ENCODE measurements around the gene FANCC.

The FANCC gene

DNA sequence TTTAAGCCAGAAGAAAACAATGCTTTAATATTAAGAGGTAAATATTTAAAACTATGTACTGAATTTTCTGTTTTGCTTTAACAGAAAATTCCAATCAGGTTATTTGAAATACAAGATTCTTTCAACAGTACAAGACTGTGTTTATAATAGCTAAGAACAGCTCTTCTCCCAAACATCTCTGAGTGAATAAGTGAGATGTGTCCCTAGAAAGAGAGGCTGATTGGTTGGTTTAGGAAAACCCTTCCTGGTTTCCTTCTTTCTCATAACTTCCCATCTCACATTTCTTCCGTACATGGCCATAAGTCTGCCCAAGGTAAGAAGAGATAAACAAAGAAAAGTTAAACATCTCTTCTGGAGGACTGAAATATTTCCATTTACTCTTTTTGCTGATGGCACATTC, 145.9 kb downstream of the FANCC start:
- DNase-seq: no peak
- H3K4me3 Mint-ChIP-seq: peak overlapping the region; percentile 31
- H3K36me3 Mint-ChIP-seq (ENCODE audit: low read depth): peaks cover 32% of the 10 kb centered on the region
- H3K27me3 Mint-ChIP-seq (ENCODE audit: low read depth, poor library complexity): no peaks in the 10 kb centered on the region
- peaks cover 37% of the 10 kb centered on the region for H3K4me1 Mint-ChIP-seq
- TF ChIP-seq, protein P1, sequence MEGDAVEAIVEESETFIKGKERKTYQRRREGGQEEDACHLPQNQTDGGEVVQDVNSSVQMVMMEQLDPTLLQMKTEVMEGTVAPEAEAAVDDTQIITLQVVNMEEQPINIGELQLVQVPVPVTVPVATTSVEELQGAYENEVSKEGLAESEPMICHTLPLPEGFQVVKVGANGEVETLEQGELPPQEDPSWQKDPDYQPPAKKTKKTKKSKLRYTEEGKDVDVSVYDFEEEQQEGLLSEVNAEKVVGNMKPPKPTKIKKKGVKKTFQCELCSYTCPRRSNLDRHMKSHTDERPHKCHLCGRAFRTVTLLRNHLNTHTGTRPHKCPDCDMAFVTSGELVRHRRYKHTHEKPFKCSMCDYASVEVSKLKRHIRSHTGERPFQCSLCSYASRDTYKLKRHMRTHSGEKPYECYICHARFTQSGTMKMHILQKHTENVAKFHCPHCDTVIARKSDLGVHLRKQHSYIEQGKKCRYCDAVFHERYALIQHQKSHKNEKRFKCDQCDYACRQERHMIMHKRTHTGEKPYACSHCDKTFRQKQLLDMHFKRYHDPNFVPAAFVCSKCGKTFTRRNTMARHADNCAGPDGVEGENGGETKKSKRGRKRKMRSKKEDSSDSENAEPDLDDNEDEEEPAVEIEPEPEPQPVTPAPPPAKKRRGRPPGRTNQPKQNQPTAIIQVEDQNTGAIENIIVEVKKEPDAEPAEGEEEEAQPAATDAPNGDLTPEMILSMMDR (IDR thresholded peaks at IDR 0.05): no peak
- peaks cover 20% of the 10 kb centered on the region for H3K9me3 Mint-ChIP-seq
- peak overlapping the region; percentile 60 for H3K27ac Mint-ChIP-seq

DNA sequence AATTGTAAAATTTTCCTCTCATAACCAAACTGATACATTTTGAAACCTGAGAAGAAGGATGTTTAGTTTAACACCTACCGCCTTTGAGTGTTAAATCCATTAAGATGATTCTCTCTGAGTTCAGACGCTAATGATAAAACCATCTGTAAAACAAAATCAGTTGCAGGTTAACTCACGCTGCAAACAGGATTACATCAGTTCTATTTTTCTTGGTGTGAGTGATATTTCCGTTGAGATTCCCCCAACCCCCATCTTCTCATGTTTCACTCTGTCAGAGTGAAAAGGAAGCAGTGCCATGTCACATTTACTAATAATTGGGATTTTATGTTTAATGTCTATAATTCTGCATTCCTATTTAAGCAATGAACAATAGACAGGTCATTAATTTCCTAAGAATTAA, 146.5 kb downstream of the FANCC start:
- peaks cover 37% of the 10 kb centered on the region for H3K36me3 Mint-ChIP-seq (ENCODE audit: low read depth)
- peak overlapping the region; percentile 63 for H3K4me3 Mint-ChIP-seq
- TF ChIP-seq, protein P1 (IDR thresholded peaks at IDR 0.05): no peak
- peak overlapping the region; percentile 88 for H3K27ac Mint-ChIP-seq
- peaks cover 26% of the 10 kb centered on the region for H3K9me3 Mint-ChIP-seq
- no peak for DNase-seq
- H3K27me3 Mint-ChIP-seq (ENCODE audit: low read depth, poor library complexity): no peaks in the 10 kb centered on the region
- peaks cover 32% of the 10 kb centered on the region for H3K4me1 Mint-ChIP-seq

DNA sequence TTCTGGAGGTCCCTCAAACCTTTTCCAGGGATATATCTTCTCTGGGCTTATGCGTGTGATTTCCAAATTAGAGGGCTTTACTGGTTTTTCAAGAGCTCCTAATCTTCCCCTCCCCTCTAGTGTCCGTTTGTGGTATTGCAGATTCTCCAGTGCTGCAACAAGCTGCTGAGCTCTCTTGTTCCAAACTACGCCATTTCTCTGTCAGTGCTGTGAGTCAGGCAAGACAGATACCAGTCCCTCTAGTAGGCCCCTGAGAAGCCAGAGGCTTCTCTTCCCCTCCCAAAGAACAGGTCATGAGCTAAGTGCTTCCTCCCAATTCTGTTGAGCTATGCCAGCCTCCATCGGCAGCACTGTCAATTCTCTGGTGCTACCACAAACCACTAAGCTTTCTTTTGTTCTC, 149.5 kb downstream of the FANCC start:
- DNase-seq: peak; percentile 62
- Mint-ChIP-seq H3K9me3 (peaks cover 54% of the 10 kb centered on the region), H3K4me1 (peaks cover 22% of the 10 kb centered on the region)

DNA sequence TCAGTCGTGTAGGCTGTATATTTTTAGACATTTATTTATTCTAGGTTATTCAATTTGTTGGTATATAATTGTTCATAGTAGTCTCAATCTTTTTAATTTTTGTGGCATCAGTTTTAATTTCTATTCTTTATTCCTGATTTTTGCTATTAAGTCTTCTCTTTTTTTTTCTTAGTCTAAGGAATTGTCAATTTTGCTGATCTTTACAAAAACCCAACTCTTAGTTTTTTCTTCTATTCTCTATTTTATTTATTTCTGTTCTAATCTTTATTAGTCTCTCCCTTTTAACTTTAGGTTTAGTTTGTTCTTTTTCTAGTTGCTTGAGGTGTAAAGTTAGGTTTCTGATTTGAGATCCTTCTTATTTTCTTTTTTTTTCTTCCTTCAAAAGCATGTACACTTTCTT, 152.5 kb downstream of the FANCC start:
- Mint-ChIP-seq H3K36me3 (ENCODE audit: low read depth) (peaks cover 94% of the 10 kb centered on the region), H3K27ac (no peak overlapping the region), H3K9me3 (peaks cover 67% of the 10 kb centered on the region)

More for the DNA sequence above, 149.5 kb downstream of the FANCC start:
- H3K27me3 Mint-ChIP-seq (ENCODE audit: low read depth, poor library complexity): no peaks in the 10 kb centered on the region
- TF ChIP-seq, protein P1 (IDR thresholded peaks at IDR 0.05): peak; percentile 61
- peaks cover 66% of the 10 kb centered on the region for H3K36me3 Mint-ChIP-seq (ENCODE audit: low read depth)
- H3K27ac Mint-ChIP-seq: no peak overlapping the region
- H3K4me3 Mint-ChIP-seq: no peak overlapping the region

DNA sequence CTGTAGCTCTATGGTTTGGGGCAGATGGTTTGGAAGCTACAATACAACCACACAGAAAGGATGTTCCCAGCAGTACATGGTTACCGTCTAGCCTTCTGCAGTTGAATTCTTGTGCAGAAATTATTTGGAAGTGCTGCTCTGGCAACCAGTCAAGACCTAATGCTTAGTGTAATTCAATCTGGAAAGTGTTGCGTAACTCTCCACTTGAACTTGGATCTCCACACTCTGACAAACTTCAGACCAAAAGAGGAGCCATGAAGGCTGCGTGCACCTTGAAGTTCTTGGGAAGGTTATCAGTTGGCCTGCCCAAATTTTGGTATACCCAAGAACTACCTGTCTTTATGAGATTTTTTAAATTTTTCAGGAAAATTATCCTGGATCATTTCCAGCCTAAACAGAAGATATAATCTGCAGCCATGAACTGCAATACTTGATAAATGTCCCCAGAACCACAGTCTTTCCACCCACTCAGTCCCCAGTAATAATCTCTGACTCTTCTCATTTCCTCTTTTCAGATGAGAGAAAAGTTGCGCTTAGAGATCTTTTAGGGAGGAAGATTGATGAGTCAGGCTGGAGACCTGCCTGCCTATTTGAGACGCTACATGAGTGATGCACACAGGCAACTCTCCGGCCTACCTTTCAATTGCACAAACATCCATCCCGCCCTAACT, 159.9 kb downstream of the FANCC start:
- Mint-ChIP-seq H3K36me3 (ENCODE audit: low read depth) (peaks cover 35% of the 10 kb centered on the region), H3K4me3 (no peak overlapping the region), H3K9me3 (peaks cover 12% of the 10 kb centered on the region), H3K27ac (no peak overlapping the region), H3K27me3 (ENCODE audit: low read depth, poor library complexity) (no peaks in the 10 kb centered on the region), H3K4me1 (peaks cover 10% of the 10 kb centered on the region)
- TF ChIP-seq, protein P1 (IDR thresholded peaks at IDR 0.05): no peak
- DNase-seq: no peak

More for the DNA sequence above, 152.5 kb downstream of the FANCC start:
- Mint-ChIP-seq H3K4me1 (peaks cover 3% of the 10 kb centered on the region), H3K4me3 (no peak overlapping the region), H3K27me3 (ENCODE audit: low read depth, poor library complexity) (no peaks in the 10 kb centered on the region)
- DNase-seq: no peak
- TF ChIP-seq, protein P1 (IDR thresholded peaks at IDR 0.05): no peak

DNA sequence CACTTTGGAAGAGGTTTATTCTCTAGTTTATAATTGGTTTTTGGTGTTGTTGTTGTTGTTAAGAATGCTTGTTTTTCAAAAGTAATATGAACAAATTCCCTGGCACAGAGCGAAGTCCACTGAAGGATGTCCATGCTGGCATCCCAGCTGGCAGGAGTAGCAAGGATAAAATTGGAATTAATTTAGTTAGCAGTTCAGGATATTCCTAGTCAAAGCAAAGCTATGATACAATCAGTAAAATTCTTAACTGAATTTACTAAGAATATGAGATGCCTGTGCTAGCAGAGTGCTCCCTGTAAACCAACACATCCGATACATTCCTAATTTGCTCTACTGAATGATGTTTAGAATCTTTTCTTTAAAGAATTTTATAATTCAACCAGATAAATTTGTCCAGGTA, 161.4 kb downstream of the FANCC start:
- peaks cover 25% of the 10 kb centered on the region for H3K36me3 Mint-ChIP-seq (ENCODE audit: low read depth)
- no peak overlapping the region for H3K4me3 Mint-ChIP-seq
- TF ChIP-seq, protein P1 (IDR thresholded peaks at IDR 0.05): no peak
- peaks cover 10% of the 10 kb centered on the region for H3K4me1 Mint-ChIP-seq
- no peak for DNase-seq
- no peaks in the 10 kb centered on the region for H3K27me3 Mint-ChIP-seq (ENCODE audit: low read depth, poor library complexity)
- H3K9me3 Mint-ChIP-seq: peaks cover 4% of the 10 kb centered on the region
- H3K27ac Mint-ChIP-seq: no peak overlapping the region

All from nephron progenitor cell (in vitro differentiated cells).